Jurkat, Clone E6-1 (cell line): Measurements from ENCODE around the gene PHKG2.
A peak's percentile ranks its signal among the peaks of the same experiment; 100 is the strongest.

Experiments used
- DNase-seq: peaks from one replicate; pipeline ENCODE4 v3.0.0-alpha.2; 2011; ENCODE audit warnings: low read depth, low spot score
- H3K4me3 ChIP-seq: 2 replicates; pipeline ENCODE4 v1.5.1; 2011; ENCODE audit warnings: mild to moderate bottlenecking, low read length, control low read depth, moderate library complexity

Gene PHKG2

GRCh38 chr16:30750201-30750600 lies 2.0 kb downstream of the PHKG2 start:
- no peak overlapping the region for H3K4me3 ChIP-seq
- DNase-seq = no peak

GRCh38 chr16:30750876-30751465 lies 2.7 kb downstream of the PHKG2 start:
- no peak for DNase-seq

GRCh38 chr16:30753596-30753995 lies 5.4 kb downstream of the PHKG2 start:
- no peak for DNase-seq
- H3K4me3 ChIP-seq = no peak overlapping the region

More at GRCh38 chr16:30750876-30751465, 2.7 kb downstream of the PHKG2 start:
- no peak overlapping the region for H3K4me3 ChIP-seq

GRCh38 chr16:30755955-30756780 lies 7.9 kb downstream of the PHKG2 start:
- no peak for DNase-seq
- no peak overlapping the region for H3K4me3 ChIP-seq

GRCh38 chr16:30756781-30757100 lies 8.5 kb downstream of the PHKG2 start:
- no peak overlapping the region for H3K4me3 ChIP-seq
- DNase-seq = no peak

- no peak for DNase-seq
- no peak overlapping the region for H3K4me3 ChIP-seq
Measured at GRCh38 chr16:30757316-30757715, 9.1 kb downstream of the PHKG2 start.

GRCh38 chr16:30758988-30759491 lies 10.8 kb downstream of the PHKG2 start:
- DNase-seq = no peak

GRCh38 chr16:30760001-30760559 lies 11.9 kb downstream of the PHKG2 start:
- H3K4me3 ChIP-seq = no peak overlapping the region
- DNase-seq = no peak

More at GRCh38 chr16:30758988-30759491, 10.8 kb downstream of the PHKG2 start:
- no peak overlapping the region for H3K4me3 ChIP-seq

GRCh38 chr16:30760577-30761426 lies 12.6 kb downstream of the PHKG2 start:
- peak overlapping the region; percentile 75 for H3K4me3 ChIP-seq
- DNase-seq = no peak

- DNase-seq = peak; percentile 35
- peak overlapping the region; percentile 75 for H3K4me3 ChIP-seq
Measured at GRCh38 chr16:30761427-30761927, 13.3 kb downstream of the PHKG2 start.

- DNase-seq = peak; percentile 92
- H3K4me3 ChIP-seq = peak within 1 kb of the TSS; percentile 75
Measured at GRCh38 chr16:30761928-30762902, 14.0 kb downstream of the PHKG2 start, which contains the start of the genes CFAP119 and RNF40. Gene CFAP119, minus strand, starts transcription at chr16:30762062. Its CDS starts 314 bp downstream, at chr16:30761748. Gene RNF40, plus strand, starts transcription at chr16:30762322. Its CDS starts 224 bp downstream, at chr16:30762546.

GRCh38 chr16:30762991-30763725 lies 14.9 kb downstream of the PHKG2 start:
- DNase-seq = no peak
- peak overlapping the region; percentile 75 for H3K4me3 ChIP-seq

GRCh38 chr16:30764086-30764485 lies 15.9 kb downstream of the PHKG2 start:
- no peak overlapping the region for H3K4me3 ChIP-seq
- DNase-seq = no peak

- DNase-seq = no peak
- H3K4me3 ChIP-seq = no peak overlapping the region
Measured at GRCh38 chr16:30764816-30765465, 16.7 kb downstream of the PHKG2 start.

GRCh38 chr16:30766206-30766932 lies 18.1 kb downstream of the PHKG2 start:
- DNase-seq = no peak
- no peak overlapping the region for H3K4me3 ChIP-seq

GRCh38 chr16:30766933-30767284 lies 18.7 kb downstream of the PHKG2 start:
- no peak for DNase-seq
- no peak overlapping the region for H3K4me3 ChIP-seq
